ENCODE measurements around the gene TBC1D3H.
"Not testable (repeated sequence)": the region's sequence is repeated elsewhere in the genome, so short reads cannot be mapped to it uniquely, and the experiment has no call there.

Gene TBC1D3H

GRCh38 chr17:36388385-36389245 lies at the start of gene TBC1D3H:
TSS of gene TBC1D3H (minus strand) at chr17:36388435. CDS start at chr17:36386895, 1,540 bp downstream.
- not testable (repeated sequence) for DNase-seq (ENCODE audit: low spot score)

DNA sequence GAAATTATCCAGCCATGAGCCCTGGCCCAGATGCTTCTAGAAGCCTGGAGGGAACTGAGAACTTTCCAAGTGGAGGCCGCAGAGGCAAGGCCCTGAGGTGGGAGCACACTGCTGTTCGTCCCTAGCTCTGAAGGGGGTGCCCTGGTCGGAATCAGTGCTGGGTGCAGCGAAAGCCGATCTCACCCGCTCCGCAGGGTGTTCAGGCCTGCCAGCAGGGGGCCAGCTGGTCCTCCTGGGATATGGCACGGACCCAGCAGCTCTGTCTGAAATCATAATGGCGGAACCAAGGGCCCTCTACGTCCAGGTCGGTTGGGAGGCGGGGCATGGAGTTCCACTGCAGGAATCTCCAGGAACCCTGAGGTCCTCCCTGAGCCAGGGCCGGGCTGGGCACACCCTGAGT lies 40.7 kb upstream of the TBC1D3H start:
- DNase-seq (ENCODE audit: low spot score), result not testable (repeated sequence)

DNA sequence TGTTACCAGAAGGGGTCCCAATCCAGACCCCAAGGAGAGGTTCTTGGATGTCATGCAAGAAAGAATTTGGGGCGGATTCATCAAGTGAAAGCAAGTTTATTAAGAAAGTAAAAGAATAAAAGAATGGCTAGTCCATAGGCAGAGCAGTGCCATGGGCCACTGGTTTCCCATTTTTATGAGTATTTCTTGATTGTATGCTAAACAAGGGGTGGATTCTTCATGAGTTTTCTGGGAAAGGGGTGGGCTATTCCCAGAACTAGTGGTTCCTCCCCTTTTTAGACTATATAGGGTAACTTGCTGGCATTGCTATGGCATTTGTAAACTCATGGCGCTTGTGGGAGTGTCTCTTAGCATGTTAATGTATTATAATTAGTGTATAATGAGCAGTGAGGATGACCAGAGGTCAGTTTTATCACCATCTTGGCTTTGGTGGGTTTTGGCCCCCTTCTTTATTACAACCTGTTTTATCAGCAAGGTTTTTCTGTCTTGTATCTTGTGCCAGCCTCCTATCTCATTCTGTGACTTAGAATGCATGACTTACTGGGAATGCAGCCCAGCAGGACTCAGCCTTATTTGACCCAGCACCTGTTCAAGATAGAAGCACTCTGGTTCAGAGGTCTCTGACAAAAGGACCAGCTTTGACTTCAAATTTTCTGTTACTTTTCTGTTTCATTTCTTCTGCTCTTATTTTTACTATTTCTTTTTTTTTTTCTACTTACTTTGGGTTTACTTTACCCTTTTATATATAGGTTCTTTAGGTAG lies 27.1 kb upstream of the TBC1D3H start:
- DNase-seq (ENCODE audit: low spot score), result not testable (repeated sequence)

- not testable (repeated sequence) for DNase-seq (ENCODE audit: low spot score)
Observed at GRCh38 chr17:36390943-36391645, 2.9 kb upstream of the TBC1D3H start.

- DNase-seq (ENCODE audit: low spot score), result not testable (repeated sequence)
Observed at GRCh38 chr17:36375938-36376337, 12.3 kb downstream of the TBC1D3H start.

DNA sequence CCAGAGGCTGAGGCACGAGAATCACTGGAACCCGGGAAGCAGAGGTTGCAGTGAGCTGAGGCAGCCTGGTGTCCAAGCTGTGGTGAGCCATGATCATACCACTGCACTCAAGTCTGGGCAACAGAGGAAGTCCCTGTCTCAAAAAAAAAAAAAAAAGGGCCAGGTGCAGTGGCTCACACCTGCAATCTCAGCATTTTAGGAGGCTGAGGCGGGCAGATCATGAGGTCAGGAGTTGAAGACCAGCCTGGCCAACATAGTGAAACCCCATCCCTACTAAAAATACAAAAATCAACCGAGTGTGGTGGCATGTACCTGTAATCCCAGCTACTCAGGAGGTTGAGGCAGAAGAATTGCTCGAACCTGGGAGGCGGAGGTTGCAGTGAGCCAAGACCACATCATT lies 25.7 kb downstream of the TBC1D3H start:
- not testable (repeated sequence) for DNase-seq (ENCODE audit: low spot score)
